K562 (cell line): Measurements from ENCODE around the gene SH3BP5. TPM values are rescaled to one million over a fixed set of nuclear protein-coding genes. Genes with fewer than 3 reads are reported as not detected.

Experiments used
- ASH1L ChIP-seq: fragments of 450-650 bp; IDR thresholded peaks from 2 replicates; pipeline ENCODE4 v1.6.1; 2018; ENCODE audit warnings: borderline replicate concordance, mild to moderate bottlenecking, low read depth; ENCODE audit not compliant: partially characterized antibody
- CBFA2T3 ChIP-seq: fragments of 450-650 bp; IDR thresholded peaks from 2 replicates; pipeline ENCODE4 v1.6.1; 2017
- MAZ ChIP-seq, 2 experiments: fragments of 450-650 bp in 1 of 2; sonication (generic) in 1 of 2; formaldehyde crosslinking; IDR thresholded peaks in 1 of 2; conservative IDR thresholded peaks in 1 of 2; 2 replicates each; pipeline versions ENCODE4 v1.4.0 to v1.5.0; 2020; ENCODE audit warnings: mild to moderate bottlenecking in 1 of 2, missing genetic modification reagents in 1 of 2
- MECOM ChIP-seq: fragments of 250-450 bp; sonication (Bioruptor Pico); IDR thresholded peaks from 2 replicates; pipeline ENCODE4 v1.8.0; 2022; ENCODE audit warnings: inconsistent platforms
- TEAD2 ChIP-seq: fragments of 450-650 bp; IDR thresholded peaks from 2 replicates; pipeline ENCODE4 v1.6.1; 2016; ENCODE audit warnings: missing genetic modification characterization, control low read depth, missing compliant biosample characterization
- ZC3H8 ChIP-seq: fragments of 450-650 bp; IDR thresholded peaks from 2 replicates; pipeline ENCODE4 v1.6.1; 2017
- ZNF311 ChIP-seq: fragments of 250-450 bp; sonication (Bioruptor Pico); IDR thresholded peaks from 2 replicates; pipeline ENCODE4 v1.4.0; 2020; ENCODE audit warnings: mild to moderate bottlenecking, moderate library complexity
- ZNF431 ChIP-seq: sonication (generic); formaldehyde crosslinking; IDR thresholded peaks from 2 replicates; pipeline ENCODE4 v1.8.0; 2022; ENCODE audit warnings: mild to moderate bottlenecking, missing genetic modification reagents
- polyA plus RNA-seq, 8 experiments: library from polyadenylated mRNA; depleted of rRNA in 4 of 8; stranded (reverse) in 5 of 8; unstranded in 3 of 8; fragments of >200 nt; fragmentation: Nextera tagmentation in 2 of 8; fragmentation: Illumina TruSeq in 1 of 8; extraction: Ambion mirVana in 2 of 8; extraction: Trizol in 1 of 8; gene quantifications; 2 replicates each; pipeline versions ENCODE4 v1.2.1 to v1.2.3, GENCODE V29; 2011 to 2014; ENCODE audit warnings: inconsistent platforms in 1 of 8, missing spikeins in 1 of 8
- total RNA-seq, 7 experiments: library from RNA; depleted of rRNA in 6 of 7; stranded (reverse); fragments of >200 nt in 6 of 7; fragmentation: Illumina TruSeq in 2 of 7; extraction: Trizol in 2 of 7; gene quantifications; 2 replicates each; pipeline versions ENCODE4 v1.2.1 to v1.2.3, GENCODE V29; 2011 to 2021; ENCODE audit warnings: low replicate concordance in 1 of 7
- TF ChIP-seq, protein P1 (sequence below): fragments of 450-650 bp; conservative IDR thresholded peaks from 2 replicates; pipeline ENCODE4 v1.6.1; 2016; ENCODE audit warnings: missing genetic modification characterization, low read depth, mild to moderate bottlenecking, control low read depth, missing compliant biosample characterization
- TF ChIP-seq, protein P2 (sequence below): sonication (generic); formaldehyde crosslinking; IDR thresholded peaks from 2 replicates; pipeline ENCODE4 v1.8.1; 2023; ENCODE audit warnings: mild to moderate bottlenecking, missing genetic modification reagents
- TF ChIP-seq, protein P3 (sequence below): fragments of 250-450 bp; sonication (Bioruptor Pico); IDR thresholded peaks from 2 replicates; pipeline ENCODE4 v1.5.0; 2020; ENCODE audit warnings: mild to moderate bottlenecking, borderline replicate concordance
- TF ChIP-seq, protein P4 (sequence below), 2 experiments: fragments of 150-350 bp in 1 of 2; IDR thresholded peaks; 2 replicates each; pipeline ENCODE4 v1.6.1; 2012 to 2016; ENCODE audit warnings: low read depth in 2 of 2, low read length in 2 of 2, mild to moderate bottlenecking in 1 of 2, moderate library complexity in 1 of 2
- TF ChIP-seq, protein P5 (sequence below), 2 experiments: IDR thresholded peaks; 2 replicates each; pipeline ENCODE4 v1.6.1; 2012; ENCODE audit warnings: improper control_type of control experiment in 2 of 2, low read depth in 2 of 2, low read length in 2 of 2, borderline replicate concordance in 1 of 2

Gene SH3BP5
- total and polyA plus RNA-seq, 9 of the 15 experiments (the other 6 are each of a cell fraction or from before 2014, with no cell fraction given), result 2.9 to 29.0 (median 14.9) TPM

DNA sequence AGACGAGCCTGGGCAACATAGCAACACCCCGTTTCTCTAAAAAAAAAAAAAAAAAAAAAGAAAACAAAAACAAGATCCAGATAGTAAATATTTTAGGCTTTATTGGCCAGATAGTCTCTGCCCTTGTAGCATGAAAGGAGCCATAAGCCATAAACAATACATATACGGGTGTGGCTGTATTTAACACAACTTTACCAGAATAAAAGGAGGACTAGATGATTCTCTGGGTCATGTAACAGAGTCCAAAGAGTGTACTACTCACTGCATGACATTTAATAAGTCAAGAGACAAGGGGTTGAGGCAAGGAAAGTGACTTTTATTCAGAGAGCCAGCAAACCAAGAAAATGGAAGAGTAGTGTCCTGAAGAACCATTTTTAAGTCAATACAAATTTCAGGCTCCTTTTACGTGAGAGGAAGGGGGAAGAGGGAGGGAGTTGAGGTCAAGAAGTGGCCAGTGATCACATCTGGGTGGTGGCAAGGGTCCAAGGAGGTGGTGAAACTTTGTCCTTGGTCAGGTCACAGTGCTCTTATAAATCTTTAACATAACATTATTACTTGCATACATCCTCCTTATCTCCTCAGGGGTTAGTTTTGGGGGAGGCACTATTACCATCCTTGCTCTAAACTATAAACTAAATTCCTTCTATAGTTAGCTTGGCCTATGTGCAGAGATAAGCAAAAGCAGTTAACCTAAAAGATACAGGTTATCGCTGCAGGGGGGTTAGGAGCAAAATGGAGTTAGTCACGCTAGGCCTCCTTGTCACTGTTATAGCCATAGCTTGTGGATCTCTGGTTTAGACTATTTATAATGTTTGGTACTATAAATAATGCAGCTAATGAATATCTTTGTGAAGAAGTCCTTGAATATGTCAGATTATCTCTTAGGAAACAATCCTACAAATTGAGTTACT, 48.8 kb upstream of the SH3BP5 start (continued):
- TF ChIP-seq, protein P1, sequence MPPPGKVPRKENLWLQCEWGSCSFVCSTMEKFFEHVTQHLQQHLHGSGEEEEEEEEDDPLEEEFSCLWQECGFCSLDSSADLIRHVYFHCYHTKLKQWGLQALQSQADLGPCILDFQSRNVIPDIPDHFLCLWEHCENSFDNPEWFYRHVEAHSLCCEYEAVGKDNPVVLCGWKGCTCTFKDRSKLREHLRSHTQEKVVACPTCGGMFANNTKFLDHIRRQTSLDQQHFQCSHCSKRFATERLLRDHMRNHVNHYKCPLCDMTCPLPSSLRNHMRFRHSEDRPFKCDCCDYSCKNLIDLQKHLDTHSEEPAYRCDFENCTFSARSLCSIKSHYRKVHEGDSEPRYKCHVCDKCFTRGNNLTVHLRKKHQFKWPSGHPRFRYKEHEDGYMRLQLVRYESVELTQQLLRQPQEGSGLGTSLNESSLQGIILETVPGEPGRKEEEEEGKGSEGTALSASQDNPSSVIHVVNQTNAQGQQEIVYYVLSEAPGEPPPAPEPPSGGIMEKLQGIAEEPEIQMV (tag), result peak; percentile 83
- TF ChIP-seq ZC3H8 (no peak), TEAD2 (tag) (peak; percentile 73; the same call in 1 of the 2 replicates), ZNF311 (peak; percentile 93), CBFA2T3 (0 out of 2 replicates have a peak, but pooled peaks have one; percentile 36), MECOM (CRISPR knock-in tag) (peak; percentile 80; the same call in 1 of the 2 replicates), ZNF431 (CRISPR knock-in tag) (no peak), ASH1L (no peak), MAZ (CRISPR knock-in tag; conservative IDR thresholded peaks at IDR 0.05 in 1 of 2, IDR thresholded peaks at IDR 0.05 in 1 of 2) (peak in 1 of 2 experiments; percentile 79; a peak in 2 of 4 replicates)
- TF ChIP-seq, protein P2, sequence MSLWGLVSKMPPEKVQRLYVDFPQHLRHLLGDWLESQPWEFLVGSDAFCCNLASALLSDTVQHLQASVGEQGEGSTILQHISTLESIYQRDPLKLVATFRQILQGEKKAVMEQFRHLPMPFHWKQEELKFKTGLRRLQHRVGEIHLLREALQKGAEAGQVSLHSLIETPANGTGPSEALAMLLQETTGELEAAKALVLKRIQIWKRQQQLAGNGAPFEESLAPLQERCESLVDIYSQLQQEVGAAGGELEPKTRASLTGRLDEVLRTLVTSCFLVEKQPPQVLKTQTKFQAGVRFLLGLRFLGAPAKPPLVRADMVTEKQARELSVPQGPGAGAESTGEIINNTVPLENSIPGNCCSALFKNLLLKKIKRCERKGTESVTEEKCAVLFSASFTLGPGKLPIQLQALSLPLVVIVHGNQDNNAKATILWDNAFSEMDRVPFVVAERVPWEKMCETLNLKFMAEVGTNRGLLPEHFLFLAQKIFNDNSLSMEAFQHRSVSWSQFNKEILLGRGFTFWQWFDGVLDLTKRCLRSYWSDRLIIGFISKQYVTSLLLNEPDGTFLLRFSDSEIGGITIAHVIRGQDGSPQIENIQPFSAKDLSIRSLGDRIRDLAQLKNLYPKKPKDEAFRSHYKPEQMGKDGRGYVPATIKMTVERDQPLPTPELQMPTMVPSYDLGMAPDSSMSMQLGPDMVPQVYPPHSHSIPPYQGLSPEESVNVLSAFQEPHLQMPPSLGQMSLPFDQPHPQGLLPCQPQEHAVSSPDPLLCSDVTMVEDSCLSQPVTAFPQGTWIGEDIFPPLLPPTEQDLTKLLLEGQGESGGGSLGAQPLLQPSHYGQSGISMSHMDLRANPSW, result no peak
- TF ChIP-seq, protein P3, sequence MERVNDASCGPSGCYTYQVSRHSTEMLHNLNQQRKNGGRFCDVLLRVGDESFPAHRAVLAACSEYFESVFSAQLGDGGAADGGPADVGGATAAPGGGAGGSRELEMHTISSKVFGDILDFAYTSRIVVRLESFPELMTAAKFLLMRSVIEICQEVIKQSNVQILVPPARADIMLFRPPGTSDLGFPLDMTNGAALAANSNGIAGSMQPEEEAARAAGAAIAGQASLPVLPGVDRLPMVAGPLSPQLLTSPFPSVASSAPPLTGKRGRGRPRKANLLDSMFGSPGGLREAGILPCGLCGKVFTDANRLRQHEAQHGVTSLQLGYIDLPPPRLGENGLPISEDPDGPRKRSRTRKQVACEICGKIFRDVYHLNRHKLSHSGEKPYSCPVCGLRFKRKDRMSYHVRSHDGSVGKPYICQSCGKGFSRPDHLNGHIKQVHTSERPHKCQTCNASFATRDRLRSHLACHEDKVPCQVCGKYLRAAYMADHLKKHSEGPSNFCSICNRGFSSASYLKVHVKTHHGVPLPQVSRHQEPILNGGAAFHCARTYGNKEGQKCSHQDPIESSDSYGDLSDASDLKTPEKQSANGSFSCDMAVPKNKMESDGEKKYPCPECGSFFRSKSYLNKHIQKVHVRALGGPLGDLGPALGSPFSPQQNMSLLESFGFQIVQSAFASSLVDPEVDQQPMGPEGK, result no peak
- TF ChIP-seq, protein P4, sequence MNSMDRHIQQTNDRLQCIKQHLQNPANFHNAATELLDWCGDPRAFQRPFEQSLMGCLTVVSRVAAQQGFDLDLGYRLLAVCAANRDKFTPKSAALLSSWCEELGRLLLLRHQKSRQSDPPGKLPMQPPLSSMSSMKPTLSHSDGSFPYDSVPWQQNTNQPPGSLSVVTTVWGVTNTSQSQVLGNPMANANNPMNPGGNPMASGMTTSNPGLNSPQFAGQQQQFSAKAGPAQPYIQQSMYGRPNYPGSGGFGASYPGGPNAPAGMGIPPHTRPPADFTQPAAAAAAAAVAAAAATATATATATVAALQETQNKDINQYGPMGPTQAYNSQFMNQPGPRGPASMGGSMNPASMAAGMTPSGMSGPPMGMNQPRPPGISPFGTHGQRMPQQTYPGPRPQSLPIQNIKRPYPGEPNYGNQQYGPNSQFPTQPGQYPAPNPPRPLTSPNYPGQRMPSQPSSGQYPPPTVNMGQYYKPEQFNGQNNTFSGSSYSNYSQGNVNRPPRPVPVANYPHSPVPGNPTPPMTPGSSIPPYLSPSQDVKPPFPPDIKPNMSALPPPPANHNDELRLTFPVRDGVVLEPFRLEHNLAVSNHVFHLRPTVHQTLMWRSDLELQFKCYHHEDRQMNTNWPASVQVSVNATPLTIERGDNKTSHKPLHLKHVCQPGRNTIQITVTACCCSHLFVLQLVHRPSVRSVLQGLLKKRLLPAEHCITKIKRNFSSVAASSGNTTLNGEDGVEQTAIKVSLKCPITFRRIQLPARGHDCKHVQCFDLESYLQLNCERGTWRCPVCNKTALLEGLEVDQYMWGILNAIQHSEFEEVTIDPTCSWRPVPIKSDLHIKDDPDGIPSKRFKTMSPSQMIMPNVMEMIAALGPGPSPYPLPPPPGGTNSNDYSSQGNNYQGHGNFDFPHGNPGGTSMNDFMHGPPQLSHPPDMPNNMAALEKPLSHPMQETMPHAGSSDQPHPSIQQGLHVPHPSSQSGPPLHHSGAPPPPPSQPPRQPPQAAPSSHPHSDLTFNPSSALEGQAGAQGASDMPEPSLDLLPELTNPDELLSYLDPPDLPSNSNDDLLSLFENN (IDR thresholded peaks at IDR 0.05; ENCODE audit: low read depth in 2 of 2, low read length in 2 of 2), result no peak
- TF ChIP-seq, protein P5, sequence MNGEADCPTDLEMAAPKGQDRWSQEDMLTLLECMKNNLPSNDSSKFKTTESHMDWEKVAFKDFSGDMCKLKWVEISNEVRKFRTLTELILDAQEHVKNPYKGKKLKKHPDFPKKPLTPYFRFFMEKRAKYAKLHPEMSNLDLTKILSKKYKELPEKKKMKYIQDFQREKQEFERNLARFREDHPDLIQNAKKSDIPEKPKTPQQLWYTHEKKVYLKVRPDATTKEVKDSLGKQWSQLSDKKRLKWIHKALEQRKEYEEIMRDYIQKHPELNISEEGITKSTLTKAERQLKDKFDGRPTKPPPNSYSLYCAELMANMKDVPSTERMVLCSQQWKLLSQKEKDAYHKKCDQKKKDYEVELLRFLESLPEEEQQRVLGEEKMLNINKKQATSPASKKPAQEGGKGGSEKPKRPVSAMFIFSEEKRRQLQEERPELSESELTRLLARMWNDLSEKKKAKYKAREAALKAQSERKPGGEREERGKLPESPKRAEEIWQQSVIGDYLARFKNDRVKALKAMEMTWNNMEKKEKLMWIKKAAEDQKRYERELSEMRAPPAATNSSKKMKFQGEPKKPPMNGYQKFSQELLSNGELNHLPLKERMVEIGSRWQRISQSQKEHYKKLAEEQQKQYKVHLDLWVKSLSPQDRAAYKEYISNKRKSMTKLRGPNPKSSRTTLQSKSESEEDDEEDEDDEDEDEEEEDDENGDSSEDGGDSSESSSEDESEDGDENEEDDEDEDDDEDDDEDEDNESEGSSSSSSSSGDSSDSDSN (IDR thresholded peaks at IDR 0.05; ENCODE audit: borderline replicate concordance in 1 of 2, low read depth in 2 of 2, low read length in 2 of 2), result no peak
